ENCODE results near the gene MMP19.
A peak's percentile ranks its signal among the peaks of the same experiment; 100 is the strongest.

MMP19 gene

DNA sequence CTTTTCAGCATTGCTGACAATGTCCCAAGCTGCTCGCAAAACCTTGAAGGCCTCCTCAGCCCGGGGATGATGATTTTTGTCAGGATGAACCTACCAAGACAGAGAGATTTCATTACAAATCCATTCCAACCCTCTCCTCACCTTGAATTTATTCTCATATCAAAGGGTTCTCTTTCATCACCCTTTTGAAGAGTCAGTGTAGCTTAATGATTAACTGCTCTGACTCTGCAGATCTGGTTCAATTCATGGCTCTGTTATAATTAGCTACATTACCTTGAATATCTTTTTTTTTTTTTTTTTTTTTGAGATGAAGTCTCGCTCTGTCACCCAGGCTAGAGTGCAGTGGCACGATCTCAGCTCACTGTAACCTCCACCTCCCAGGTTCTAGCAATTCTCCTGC, 19.3 kb downstream of the MMP19 start:
- H3K27ac ChIP-seq (ENCODE audit: low read depth, low read length, poor library complexity, severe bottlenecking), result peak overlapping the region; percentile 6

DNA sequence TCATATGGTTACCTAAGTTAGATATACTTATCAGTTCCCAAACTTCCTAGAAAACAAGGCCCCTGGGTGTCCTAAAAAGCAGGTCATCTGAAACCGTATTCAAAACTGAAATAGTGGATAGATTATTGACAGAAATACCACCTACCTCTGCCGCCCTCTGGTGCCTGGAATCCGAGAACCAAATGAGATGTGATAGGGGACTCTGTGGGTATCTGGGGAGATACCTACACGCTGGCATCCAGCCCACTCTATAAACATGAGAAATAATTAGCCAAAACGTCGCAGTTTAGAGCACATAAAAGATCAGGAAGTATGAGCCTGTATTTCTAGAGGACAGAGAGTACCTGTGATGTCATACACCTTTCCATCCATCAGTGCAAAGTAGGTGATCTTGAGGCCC, 20.5 kb downstream of the MMP19 start:
- Histone ChIP-seq H3K4me2 (ENCODE audit: low read length) (no peak overlapping the region), H3K4me1 (ENCODE audit: insufficient read depth, low read length, severe bottlenecking) (peaks cover 43% of the 10 kb centered on the region), H3K9me3 (ENCODE audit: low read length) (no peaks in the 10 kb centered on the region), H4K20me1 (ENCODE audit: insufficient read depth, low read length) (no peaks in the 10 kb centered on the region), H3K36me3 (ENCODE audit: insufficient read depth, low read length) (peaks cover 66% of the 10 kb centered on the region), H3K4me3 (ENCODE audit: low read depth, low read length, poor library complexity, severe bottlenecking) (no peak overlapping the region), H3K27ac (ENCODE audit: low read depth, low read length, poor library complexity, severe bottlenecking) (no peak overlapping the region), H3F3A (ENCODE audit: insufficient read depth, low read length) (peaks cover 5% of the 10 kb centered on the region; the same call in 1 of the 2 replicates), H3K27me3 (ENCODE audit: insufficient read depth, low read length) (no peaks in the 10 kb centered on the region), H2AFZ (ENCODE audit: low read length) (no peak overlapping the region), H3K9me2 (ENCODE audit: low read depth, low read length) (no peaks in the 10 kb centered on the region), H3K79me2 (ENCODE audit: insufficient read depth, low read length) (peaks cover 9% of the 10 kb centered on the region), H3K9ac (ENCODE audit: low read length) (no peak overlapping the region)
- TF ChIP-seq, protein P1, sequence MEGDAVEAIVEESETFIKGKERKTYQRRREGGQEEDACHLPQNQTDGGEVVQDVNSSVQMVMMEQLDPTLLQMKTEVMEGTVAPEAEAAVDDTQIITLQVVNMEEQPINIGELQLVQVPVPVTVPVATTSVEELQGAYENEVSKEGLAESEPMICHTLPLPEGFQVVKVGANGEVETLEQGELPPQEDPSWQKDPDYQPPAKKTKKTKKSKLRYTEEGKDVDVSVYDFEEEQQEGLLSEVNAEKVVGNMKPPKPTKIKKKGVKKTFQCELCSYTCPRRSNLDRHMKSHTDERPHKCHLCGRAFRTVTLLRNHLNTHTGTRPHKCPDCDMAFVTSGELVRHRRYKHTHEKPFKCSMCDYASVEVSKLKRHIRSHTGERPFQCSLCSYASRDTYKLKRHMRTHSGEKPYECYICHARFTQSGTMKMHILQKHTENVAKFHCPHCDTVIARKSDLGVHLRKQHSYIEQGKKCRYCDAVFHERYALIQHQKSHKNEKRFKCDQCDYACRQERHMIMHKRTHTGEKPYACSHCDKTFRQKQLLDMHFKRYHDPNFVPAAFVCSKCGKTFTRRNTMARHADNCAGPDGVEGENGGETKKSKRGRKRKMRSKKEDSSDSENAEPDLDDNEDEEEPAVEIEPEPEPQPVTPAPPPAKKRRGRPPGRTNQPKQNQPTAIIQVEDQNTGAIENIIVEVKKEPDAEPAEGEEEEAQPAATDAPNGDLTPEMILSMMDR (IDR thresholded peaks at IDR 0.05; ENCODE audit: low read length), result peak; percentile 30; the same call in 1 of the 2 replicates
- TF ChIP-seq EZH2 (IDR thresholded peaks at IDR 0.05; ENCODE audit: borderline replicate concordance, low read length), result no peak

More for the DNA sequence above, 19.3 kb downstream of the MMP19 start:
- peaks cover 5% of the 10 kb centered on the region; the same call in 1 of the 2 replicates for H3F3A ChIP-seq (ENCODE audit: insufficient read depth, low read length)
- H3K9ac ChIP-seq (ENCODE audit: low read length), result no peak overlapping the region
- no peaks in the 10 kb centered on the region for H4K20me1 ChIP-seq (ENCODE audit: insufficient read depth, low read length)
- H2AFZ ChIP-seq (ENCODE audit: low read length), result no peak overlapping the region
- H3K9me2 ChIP-seq (ENCODE audit: low read depth, low read length), result no peaks in the 10 kb centered on the region
- H3K4me1 ChIP-seq (ENCODE audit: insufficient read depth, low read length, severe bottlenecking), result peaks cover 54% of the 10 kb centered on the region
- H3K4me3 ChIP-seq (ENCODE audit: low read depth, low read length, poor library complexity, severe bottlenecking), result no peak overlapping the region
- peaks cover 6% of the 10 kb centered on the region for H3K79me2 ChIP-seq (ENCODE audit: insufficient read depth, low read length)
- no peaks in the 10 kb centered on the region for H3K27me3 ChIP-seq (ENCODE audit: insufficient read depth, low read length)
- TF ChIP-seq EZH2 (IDR thresholded peaks at IDR 0.05; ENCODE audit: borderline replicate concordance, low read length), result no peak
- no peaks in the 10 kb centered on the region for H3K9me3 ChIP-seq (ENCODE audit: low read length)
- H3K36me3 ChIP-seq (ENCODE audit: insufficient read depth, low read length), result peaks cover 74% of the 10 kb centered on the region
- H3K4me2 ChIP-seq (ENCODE audit: low read length), result no peak overlapping the region

DNA sequence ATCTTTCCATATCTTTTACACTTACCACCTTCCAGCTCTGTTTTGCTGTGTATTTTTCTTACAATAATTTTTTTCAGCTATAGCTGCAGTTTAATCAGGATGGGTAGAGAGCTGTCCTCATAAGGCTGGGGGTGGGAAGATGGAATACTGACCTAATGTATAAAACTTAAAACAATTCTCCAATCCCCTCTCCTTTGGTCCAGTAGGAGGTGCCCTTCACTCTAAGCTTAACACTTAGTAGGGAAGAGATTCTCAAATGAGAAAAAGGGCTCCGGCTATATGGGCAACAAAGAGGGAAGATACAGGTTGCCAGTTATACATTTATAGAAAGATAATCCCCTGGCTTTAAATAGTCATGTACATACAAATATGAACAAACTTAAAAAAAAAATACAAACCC, 22.1 kb downstream of the MMP19 start:
- Histone ChIP-seq H3K27me3 (ENCODE audit: insufficient read depth, low read length) (no peaks in the 10 kb centered on the region), H3K79me2 (ENCODE audit: insufficient read depth, low read length) (peaks cover 25% of the 10 kb centered on the region), H3K36me3 (ENCODE audit: insufficient read depth, low read length) (peaks cover 71% of the 10 kb centered on the region), H3K9ac (ENCODE audit: low read length) (no peak overlapping the region), H2AFZ (ENCODE audit: low read length) (no peak overlapping the region), H3K4me1 (ENCODE audit: insufficient read depth, low read length, severe bottlenecking) (peaks cover 36% of the 10 kb centered on the region), H3K27ac (ENCODE audit: low read depth, low read length, poor library complexity, severe bottlenecking) (no peak overlapping the region), H4K20me1 (ENCODE audit: insufficient read depth, low read length) (no peaks in the 10 kb centered on the region), H3K4me3 (ENCODE audit: low read depth, low read length, poor library complexity, severe bottlenecking) (no peak overlapping the region), H3K9me2 (ENCODE audit: low read depth, low read length) (no peaks in the 10 kb centered on the region), H3K4me2 (ENCODE audit: low read length) (no peak overlapping the region), H3F3A (ENCODE audit: insufficient read depth, low read length) (0 out of 2 replicates have a peak, but pooled peaks cover under 1% of the 10 kb centered on the region), H3K9me3 (ENCODE audit: low read length) (no peaks in the 10 kb centered on the region)
- TF ChIP-seq EZH2 (IDR thresholded peaks at IDR 0.05; ENCODE audit: borderline replicate concordance, low read length), result no peak
- TF ChIP-seq, protein P1 (IDR thresholded peaks at IDR 0.05; ENCODE audit: low read length), result peak; percentile 30; the same call in 1 of the 2 replicates

DNA sequence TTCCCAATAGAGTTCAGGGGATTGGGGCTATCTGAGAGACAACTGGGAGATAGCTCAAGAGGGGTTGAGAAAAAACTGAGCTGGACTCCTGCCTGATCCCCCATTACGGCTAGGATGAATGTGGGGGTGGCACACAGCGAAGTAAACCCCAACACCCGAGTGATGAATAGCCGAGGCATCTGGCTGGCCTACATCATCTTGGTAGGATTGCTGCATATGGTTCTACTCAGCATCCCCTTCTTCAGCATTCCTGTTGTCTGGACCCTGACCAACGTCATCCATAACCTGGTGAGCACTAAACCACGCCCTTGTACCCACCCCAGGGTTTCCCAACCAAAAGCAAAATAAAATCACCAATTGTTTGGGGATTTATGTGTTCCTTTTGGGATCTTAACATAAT, 23.9 kb downstream of the MMP19 start:
- Histone ChIP-seq H3K27ac (ENCODE audit: low read depth, low read length, poor library complexity, severe bottlenecking) (no peak overlapping the region), H3K36me3 (ENCODE audit: insufficient read depth, low read length) (peaks cover 82% of the 10 kb centered on the region), H3K4me1 (ENCODE audit: insufficient read depth, low read length, severe bottlenecking) (peaks cover 30% of the 10 kb centered on the region), H3K4me2 (ENCODE audit: low read length) (peak overlapping the region; percentile 100), H3K9me2 (ENCODE audit: low read depth, low read length) (no peaks in the 10 kb centered on the region), H3K79me2 (ENCODE audit: insufficient read depth, low read length) (peaks cover 42% of the 10 kb centered on the region), H4K20me1 (ENCODE audit: insufficient read depth, low read length) (no peaks in the 10 kb centered on the region), H3K9ac (ENCODE audit: low read length) (peak overlapping the region; percentile 97), H2AFZ (ENCODE audit: low read length) (no peak overlapping the region), H3K27me3 (ENCODE audit: insufficient read depth, low read length) (no peaks in the 10 kb centered on the region), H3K4me3 (ENCODE audit: low read depth, low read length, poor library complexity, severe bottlenecking) (peak overlapping the region; percentile 98), H3F3A (ENCODE audit: insufficient read depth, low read length) (no peaks in the 10 kb centered on the region), H3K9me3 (ENCODE audit: low read length) (no peaks in the 10 kb centered on the region)
- no peak for TF ChIP-seq EZH2 (IDR thresholded peaks at IDR 0.05; ENCODE audit: borderline replicate concordance, low read length)
- TF ChIP-seq, protein P1 (IDR thresholded peaks at IDR 0.05; ENCODE audit: low read length), result no peak
